OCI-LY3 (cell line): ENCODE measurements around the gene BCL2L15.

Experiments
- CTCF ChIP-seq: fragments of 200-600, 300-600 bp; sonication (generic); IDR thresholded peaks from 2 replicates; pipeline ENCODE4 v1.5.1; 2014; ENCODE audit warnings: antibody characterized with exemption, low read length, low read depth
- EZH2phosphoT487 ChIP-seq: fragments of 200-600 bp; shearing (Covaris generic); IDR thresholded peaks from 2 replicates; pipeline ENCODE4 v1.6.1; 2018; ENCODE audit warnings: antibody characterized with exemption, mixed run types, low read depth

GRCh38 chr1:113913312-113913668 is 25.9 kb upstream of the BCL2L15 start:
- TF ChIP-seq CTCF (no peak), EZH2phosphoT487 (no peak)
